T-cell (primary cell): ENCODE results near the gene MIPOL1. TPM values are rescaled to one million over a fixed set of nuclear protein-coding genes. Genes with fewer than 3 reads are reported as not detected.

Experiments
- ATAC-seq, 4 experiments: fragments of 200-7000 bp in 3 of 4; fragments of 150-1000 bp in 1 of 4; cut with Tn5 transposase; replicated peaks in 1 of 4; 1 replicate in 3 of 4; 2 replicates in 1 of 4; pipeline ENCODE4 v1.10.0; 2021; ENCODE audit warnings: moderate library complexity in 3 of 4, mild to moderate bottlenecking in 2 of 4, moderate number of reproducible peaks in 1 of 4
- CTCF ChIA-PET, 2 donors: fragments of 300-600 bp; sonication (Branson Sonifier 250); formaldehyde crosslinking; loops; one replicate each; lab custom pipeline; 2022; ENCODE audit warnings: antibody characterized with exemption in 2 of 2; lab: Charles Lee
- POLR2A ChIA-PET, 2 donors: fragments of 300-600 bp; sonication (Branson Sonifier 250); formaldehyde crosslinking; loops; one replicate each; lab custom pipeline; 2022; ENCODE audit warnings: antibody characterized with exemption in 2 of 2; lab: Charles Lee
- DNase-seq, 35 experiments: peaks; one replicate each; pipeline versions ENCODE4 v3.0.0 to v3.0.0-alpha.2; 2013 to 2023
- H3K27ac ChIP-seq: one replicate; pipeline ENCODE4 v1.5.1; 2013; ENCODE audit warnings: low read length
- H3K27me3 ChIP-seq, 2 experiments: replicated peaks in 1 of 2; 1 replicate in 1 of 2; 2 replicates in 1 of 2; pipeline versions ENCODE4 v1.6.1 to v1.7.0; 2013; ENCODE audit warnings: low read length in 1 of 2, mixed read lengths in 1 of 2; ENCODE audit not compliant: control insufficient read depth in 2 of 2, insufficient read depth in 2 of 2; ENCODE audit errors: extremely low read depth in 1 of 2
- H3K36me3 ChIP-seq, 2 donors: 1 replicate in 1 of 2; 2 replicates in 1 of 2; pipeline versions ENCODE4 v1.6.1 to v1.7.0; 2013; ENCODE audit warnings: low read length in 1 of 2; ENCODE audit not compliant: control insufficient read depth in 2 of 2, insufficient read depth in 1 of 2; ENCODE audit errors: extremely low read depth in 1 of 2
- H3K4me1 ChIP-seq, 2 experiments: 1 replicate in 1 of 2; 2 replicates in 1 of 2; pipeline versions ENCODE4 v1.6.1 to v1.7.0; 2013; ENCODE audit warnings: low read length in 2 of 2, mixed read lengths in 1 of 2; ENCODE audit not compliant: insufficient read depth in 2 of 2, control insufficient read depth in 1 of 2; ENCODE audit errors: extremely low read depth in 1 of 2
- H3K4me3 ChIP-seq, 2 donors: 1 replicate in 1 of 2; 2 replicates in 1 of 2; pipeline versions ENCODE4 v1.5.1 to v1.7.0; 2013; ENCODE audit warnings: mild to moderate bottlenecking in 2 of 2, low read length in 1 of 2, moderate library complexity in 1 of 2; ENCODE audit not compliant: control insufficient read depth in 1 of 2; ENCODE audit errors: extremely low read depth in 1 of 2
- H3K9me3 ChIP-seq: 2 replicates; pipeline ENCODE4 v1.7.0; 2013
- H3K27ac Mint-ChIP-seq, 2 donors: one replicate each; pipeline ENCODE4 v1.8.0; 2020 to 2021; ENCODE audit warnings: mild to moderate bottlenecking in 2 of 2, mixed read lengths in 2 of 2
- H3K27me3 Mint-ChIP-seq, 2 donors: one replicate each; pipeline ENCODE4 v1.8.0; 2021 to 2022; ENCODE audit warnings: mixed read lengths in 2 of 2
- H3K36me3 Mint-ChIP-seq: one replicate; pipeline ENCODE4 v1.8.0; 2021; ENCODE audit warnings: mixed read lengths
- H3K4me1 Mint-ChIP-seq, 3 donors: one replicate each; pipeline ENCODE4 v1.8.0; 2020 to 2022; ENCODE audit warnings: mixed read lengths in 3 of 3, mild to moderate bottlenecking in 1 of 3
- H3K4me3 Mint-ChIP-seq, 3 donors: one replicate each; pipeline ENCODE4 v1.8.0; 2020 to 2022; ENCODE audit warnings: mild to moderate bottlenecking in 3 of 3, mixed read lengths in 3 of 3, moderate library complexity in 3 of 3
- H3K9me3 Mint-ChIP-seq, 3 donors: one replicate each; pipeline ENCODE4 v1.8.0; 2020 to 2022; ENCODE audit warnings: mixed read lengths in 3 of 3
- WGBS: methylation state at CpG from one replicate; pipeline ENCODE4 v1.1.5; 2013; ENCODE audit warnings: missing lambda C conversion rate; ENCODE audit not compliant: insufficient coverage; 5-methylcytosine and 5-hydroxymethylcytosine counted together
- total RNA-seq, 35 experiments: library from RNA in 6 of 35; stranded (reverse) in 6 of 35; fragments of 120-200 nt in 1 of 35; gene quantifications; one replicate each; pipeline versions ENCODE4 v1.2.1 to v1.2.4 and lab custom pipeline; 2013 to 2026

Gene MIPOL1
- total RNA-seq, 5 donors from 2014 or later (not counting 1 experiment from before 2014, with no cell fraction given) = 0.20 to 0.49 (median 0.29) TPM; not detected in 1

DNA sequence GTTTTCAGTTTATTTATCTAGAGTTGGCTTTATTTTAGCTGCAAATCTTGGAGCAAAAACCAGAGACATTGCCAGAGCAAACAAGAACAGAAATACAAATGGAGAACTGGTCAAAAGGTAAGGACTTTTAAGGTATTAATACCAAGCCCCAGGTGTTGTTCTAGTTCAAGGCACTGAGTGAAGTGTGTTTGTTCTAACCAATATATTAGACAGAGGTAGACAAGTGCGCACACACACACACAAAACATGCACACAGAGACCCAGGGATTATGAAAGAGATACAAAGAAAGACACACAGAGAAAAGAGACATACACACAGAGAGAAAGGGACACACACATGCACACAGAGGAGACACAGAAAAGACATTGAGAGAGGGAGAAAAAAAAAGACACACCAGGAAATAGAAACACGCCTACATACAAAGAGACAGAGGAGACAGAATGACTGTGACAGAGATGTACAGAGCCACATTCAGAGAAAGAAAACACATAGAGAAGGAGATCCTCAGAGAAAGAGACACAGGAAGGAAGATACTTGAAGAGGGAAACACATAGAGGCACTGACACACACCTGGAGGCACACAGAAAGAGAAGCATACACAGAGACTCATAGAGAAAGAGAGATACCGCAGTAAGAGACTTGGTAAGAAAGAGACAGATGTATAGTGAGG lies 50.2 kb downstream of the MIPOL1 start:
- Histone ChIP-seq H3K4me3 (no peak overlapping the region), H3K27ac (no peak overlapping the region), H3K36me3 (no peaks in the 10 kb centered on the region), H3K9me3 (no peaks in the 10 kb centered on the region), H3K4me1 (no peaks in the 10 kb centered on the region), H3K27me3 (no peaks in the 10 kb centered on the region)
- no peak overlapping the region for H3K27ac Mint-ChIP-seq
- ChIA-PET CTCF (interaction anchor here in 1 of 2 donors (1.4 kb wide), 1 partner anchor 18 kb away, joined by 3 read pairs; no protein-coding TSS in a partner anchor), POLR2A (no interaction called here)
- H3K4me3 Mint-ChIP-seq = no peak overlapping the region
- H3K36me3 Mint-ChIP-seq = no peaks in the 10 kb centered on the region
- no peaks in the 10 kb centered on the region for H3K9me3 Mint-ChIP-seq
- WGBS = no CpG with 5 or more reads among the region's 3 CpGs
- no peak for DNase-seq
- H3K4me1 Mint-ChIP-seq = no peaks in the 10 kb centered on the region
- H3K27me3 Mint-ChIP-seq = no peaks in the 10 kb centered on the region
- ATAC-seq = no peak

DNA sequence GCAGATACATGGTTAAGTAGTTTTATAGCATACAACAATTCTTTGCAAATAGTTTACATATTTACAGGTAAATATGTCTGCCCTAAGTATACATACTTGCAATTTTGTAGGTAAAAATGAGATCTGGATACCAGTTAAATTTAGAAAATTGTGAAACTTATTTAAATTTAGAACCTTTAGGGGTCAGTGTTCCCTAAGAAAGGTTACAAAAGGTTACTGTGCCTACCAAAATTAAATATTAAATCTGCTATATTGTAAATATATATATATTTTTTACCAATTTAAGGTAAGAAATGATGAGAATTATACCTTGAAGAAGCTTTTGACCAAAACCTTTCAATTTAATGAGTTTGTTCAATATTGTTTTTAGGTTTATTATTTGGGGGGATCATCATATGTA lies 54.0 kb downstream of the MIPOL1 start:
- H3K4me3 Mint-ChIP-seq = no peak overlapping the region
- no peak overlapping the region for H3K27ac Mint-ChIP-seq
- H3K27me3 Mint-ChIP-seq = no peaks in the 10 kb centered on the region
- no peak for DNase-seq
- POLR2A ChIA-PET = no interaction called here
- ATAC-seq = no peak
- Histone ChIP-seq H3K4me3 (no peak overlapping the region), H3K27ac (no peak overlapping the region), H3K4me1 (no peaks in the 10 kb centered on the region), H3K27me3 (no peaks in the 10 kb centered on the region), H3K36me3 (no peaks in the 10 kb centered on the region), H3K9me3 (no peaks in the 10 kb centered on the region)
- CTCF ChIA-PET = no interaction called here
- H3K9me3 Mint-ChIP-seq = no peaks in the 10 kb centered on the region
- no peaks in the 10 kb centered on the region for H3K4me1 Mint-ChIP-seq
- no peaks in the 10 kb centered on the region for H3K36me3 Mint-ChIP-seq

DNA sequence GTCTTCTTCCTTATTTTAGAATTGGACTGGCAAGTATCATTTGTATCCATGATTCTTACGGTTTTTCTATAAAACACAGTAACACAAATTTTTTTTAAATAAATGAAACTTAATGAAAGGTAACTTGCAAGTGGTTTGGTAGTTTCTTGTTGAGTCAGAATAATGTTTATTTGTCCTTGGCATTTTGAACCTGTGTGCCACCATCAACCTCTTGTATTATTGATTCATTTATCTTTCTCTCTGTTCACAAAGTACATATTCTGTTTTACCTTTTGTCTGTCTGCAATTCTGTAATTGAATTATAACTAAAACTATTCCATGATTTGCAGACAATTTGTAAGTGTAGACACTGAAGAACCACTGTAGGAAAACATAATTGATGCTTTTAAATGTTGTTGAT lies 54.7 kb downstream of the MIPOL1 start:
- H3K27ac Mint-ChIP-seq = no peak overlapping the region
- no peak overlapping the region for H3K4me3 Mint-ChIP-seq
- H3K27ac ChIP-seq = no peak overlapping the region
- no peak for ATAC-seq
- no peaks in the 10 kb centered on the region for H3K9me3 Mint-ChIP-seq
- POLR2A ChIA-PET = no interaction called here
- CTCF ChIA-PET = no interaction called here
- no peaks in the 10 kb centered on the region for H3K4me1 Mint-ChIP-seq
- H3K4me1 ChIP-seq = no peaks in the 10 kb centered on the region
- no peaks in the 10 kb centered on the region for H3K36me3 ChIP-seq
- no peak for DNase-seq
- H3K27me3 Mint-ChIP-seq = no peaks in the 10 kb centered on the region
- no peak overlapping the region for H3K4me3 ChIP-seq
- H3K9me3 ChIP-seq = no peaks in the 10 kb centered on the region
- no peaks in the 10 kb centered on the region for H3K27me3 ChIP-seq
- no peaks in the 10 kb centered on the region for H3K36me3 Mint-ChIP-seq
- WGBS = no CpG with 5 or more reads among the region's 1 CpG

DNA sequence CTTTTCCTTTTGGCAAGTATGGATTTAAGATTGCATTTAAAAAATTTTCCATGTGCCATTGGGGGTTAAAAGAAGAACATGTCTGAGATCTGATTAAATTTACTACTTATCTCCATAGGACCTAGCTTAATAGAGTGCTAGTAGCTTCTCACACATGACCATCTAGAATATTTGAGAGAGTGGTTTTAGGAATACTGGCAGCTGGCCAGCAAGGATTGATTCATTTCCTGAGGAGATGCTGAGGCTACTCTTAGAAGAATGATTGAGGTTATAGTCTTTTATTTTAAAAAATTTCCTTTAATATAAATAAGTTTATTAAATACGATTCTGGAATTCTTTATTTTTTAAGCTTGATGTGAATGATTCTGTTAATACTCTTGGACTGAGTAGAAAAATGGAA lies 56.2 kb downstream of the MIPOL1 start:
- Histone ChIP-seq H3K9me3 (no peaks in the 10 kb centered on the region), H3K27me3 (no peaks in the 10 kb centered on the region), H3K27ac (no peak overlapping the region), H3K4me3 (no peak overlapping the region), H3K36me3 (no peaks in the 10 kb centered on the region), H3K4me1 (no peaks in the 10 kb centered on the region)
- ChIA-PET POLR2A (no interaction called here), CTCF (no interaction called here)
- no peak overlapping the region for H3K27ac Mint-ChIP-seq
- H3K27me3 Mint-ChIP-seq = no peaks in the 10 kb centered on the region
- H3K4me1 Mint-ChIP-seq = no peaks in the 10 kb centered on the region
- H3K36me3 Mint-ChIP-seq = no peaks in the 10 kb centered on the region
- ATAC-seq (no peak), DNase-seq (no peak)
- WGBS = no CpG with 5 or more reads among the region's 1 CpG
- H3K4me3 Mint-ChIP-seq = no peak overlapping the region
- H3K9me3 Mint-ChIP-seq = no peaks in the 10 kb centered on the region

DNA sequence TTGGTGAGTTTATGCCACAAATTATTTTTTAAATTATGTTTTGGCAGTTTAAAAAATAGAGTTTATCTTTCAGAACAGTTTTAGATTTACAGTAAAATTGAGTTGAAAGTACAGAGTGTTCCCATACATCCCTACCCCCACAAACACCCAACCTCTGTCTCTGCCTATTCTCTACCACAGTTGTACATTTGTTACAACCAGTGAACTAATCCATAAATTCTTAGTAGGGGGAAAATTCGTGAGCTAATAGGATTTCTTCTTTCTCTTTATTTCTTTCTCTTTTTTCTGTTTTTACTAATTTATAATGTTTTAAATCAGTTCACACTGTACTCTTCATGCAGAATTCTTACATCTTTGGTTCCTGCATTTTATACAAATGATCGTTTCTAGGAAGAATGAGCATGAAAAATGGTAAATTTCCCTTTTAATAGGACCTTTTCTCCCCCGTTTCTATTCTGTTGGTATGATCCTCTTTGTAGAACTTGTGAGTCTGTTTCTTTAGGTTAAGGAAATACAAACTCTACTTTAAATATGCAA lies 56.7 kb downstream of the MIPOL1 start:
- H3K27me3 Mint-ChIP-seq = no peaks in the 10 kb centered on the region
- H3K9me3 ChIP-seq = no peaks in the 10 kb centered on the region
- H3K36me3 ChIP-seq = no peaks in the 10 kb centered on the region
- no peak overlapping the region for H3K27ac Mint-ChIP-seq
- H3K4me3 Mint-ChIP-seq = no peak overlapping the region
- H3K4me1 Mint-ChIP-seq = no peaks in the 10 kb centered on the region
- ATAC-seq (no peak), DNase-seq (no peak)
- H3K4me1 ChIP-seq = no peaks in the 10 kb centered on the region
- ChIA-PET POLR2A (no interaction called here), CTCF (no interaction called here)
- no peak overlapping the region for H3K27ac ChIP-seq
- no peaks in the 10 kb centered on the region for H3K9me3 Mint-ChIP-seq
- no peak overlapping the region for H3K4me3 ChIP-seq
- no peaks in the 10 kb centered on the region for H3K27me3 ChIP-seq
- WGBS = no CpG with 5 or more reads among the region's 3 CpGs
- no peaks in the 10 kb centered on the region for H3K36me3 Mint-ChIP-seq

DNA sequence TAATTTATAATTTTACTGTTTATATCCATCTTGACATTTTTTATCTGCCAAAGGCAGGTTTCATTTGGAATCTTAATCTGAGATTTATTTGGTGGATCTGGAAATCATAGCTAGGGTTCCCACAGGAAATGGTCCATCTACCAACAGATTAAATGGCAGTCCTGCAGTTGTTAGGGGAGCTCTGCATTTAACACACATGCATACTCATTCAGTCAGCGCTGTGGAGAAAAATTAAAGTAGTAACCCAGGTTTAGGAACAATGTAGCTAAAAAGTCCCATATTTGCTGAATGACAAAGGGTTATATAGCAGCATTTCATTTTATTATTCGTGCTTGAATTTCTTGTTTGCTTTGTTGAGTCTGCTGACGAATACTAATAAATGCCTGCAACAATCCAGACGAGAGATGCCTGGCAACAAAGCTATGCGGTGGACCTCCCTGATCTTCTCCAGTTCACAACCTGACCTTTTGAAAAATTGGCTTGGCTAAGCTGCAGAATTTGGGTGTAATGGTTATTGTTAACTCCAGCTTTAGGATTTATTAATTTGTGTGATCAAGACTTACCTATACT lies 59.8 kb downstream of the MIPOL1 start:
- H3K4me1 Mint-ChIP-seq = no peaks in the 10 kb centered on the region
- Histone ChIP-seq H3K27me3 (no peaks in the 10 kb centered on the region), H3K4me1 (no peaks in the 10 kb centered on the region), H3K4me3 (no peak overlapping the region), H3K9me3 (no peaks in the 10 kb centered on the region), H3K36me3 (no peaks in the 10 kb centered on the region), H3K27ac (no peak overlapping the region)
- ATAC-seq (no peak), DNase-seq (no peak)
- ChIA-PET POLR2A (no interaction called here), CTCF (interaction anchor here in 1 of 2 donors (0.6 kb wide), 1 partner anchor 1193 kb away, joined by 4 read pairs; no protein-coding TSS in a partner anchor)
- H3K27me3 Mint-ChIP-seq = no peaks in the 10 kb centered on the region
- no peaks in the 10 kb centered on the region for H3K36me3 Mint-ChIP-seq
- H3K9me3 Mint-ChIP-seq = peaks cover 0 to 2% (median 0%) of the 10 kb centered on the region in 3 donors
- WGBS = 80% methylated on average over 2 of the region's 5 CpGs
- no peak overlapping the region for H3K4me3 Mint-ChIP-seq
- H3K27ac Mint-ChIP-seq = no peak overlapping the region
